SK-N-SH treated with all-trans-retinoic acid at 6 μM for 48 hours (cell line): ENCODE measurements around the gene SKI.

Experiments used
- ATAC-seq: fragments of 200-7000 bp; cut with Tn5 transposase; 3 replicates; pipeline ENCODE4 v1.9.1; 2020; ENCODE audit warnings: mild to moderate bottlenecking, moderate library complexity
- ARNTL ChIP-seq: fragments of 450-650 bp; formaldehyde crosslinking; IDR thresholded peaks from 2 replicates; pipeline ENCODE4 v1.5.0; 2020; ENCODE audit warnings: low read depth, mild to moderate bottlenecking, moderate library complexity, borderline replicate concordance
- BACH2 ChIP-seq: fragments of 250-450 bp; sonication (Bioruptor Pico); IDR thresholded peaks from 2 replicates; pipeline ENCODE4 v1.9.0; 2021; ENCODE audit warnings: mild to moderate bottlenecking, borderline replicate concordance
- CSDC2 ChIP-seq: fragments of 250-450 bp; sonication (Bioruptor Pico); IDR thresholded peaks from 2 replicates; pipeline ENCODE4 v1.5.0; 2020; ENCODE audit warnings: mild to moderate bottlenecking, moderate library complexity
- GLIS3 ChIP-seq: fragments of 250-450 bp; sonication (Bioruptor Pico); IDR thresholded peaks from 2 replicates; pipeline ENCODE4 v1.5.0; 2020; ENCODE audit warnings: mild to moderate bottlenecking, moderate library complexity
- ISL1 ChIP-seq: fragments of 250-450 bp; sonication (Bioruptor Pico); IDR thresholded peaks from 2 replicates; pipeline ENCODE4 v2.1.2; 2022; ENCODE audit warnings: mild to moderate bottlenecking, moderate library complexity
- OSR1 ChIP-seq: fragments of 250-450 bp; sonication (Bioruptor Pico); IDR thresholded peaks from 2 replicates; pipeline ENCODE4 v1.8.0; 2022; ENCODE audit warnings: moderate library complexity, mild to moderate bottlenecking, inconsistent platforms
- PPARA ChIP-seq: fragments of 250-450 bp; sonication (Bioruptor Pico); IDR thresholded peaks from 2 replicates; pipeline ENCODE4 v1.5.0; 2020; ENCODE audit warnings: mild to moderate bottlenecking, borderline replicate concordance
- SNAI2 ChIP-seq: fragments of 250-450 bp; sonication (Bioruptor Pico); IDR thresholded peaks from 2 replicates; pipeline ENCODE4 v1.5.0; 2020; ENCODE audit warnings: mild to moderate bottlenecking, moderate library complexity
- TCF4 ChIP-seq: fragments of 250-450 bp; sonication (Bioruptor Pico); IDR thresholded peaks from 2 replicates; pipeline ENCODE4 v1.8.0; 2021; ENCODE audit warnings: mild to moderate bottlenecking, moderate library complexity, borderline replicate concordance
- TOX ChIP-seq: fragments of 250-450 bp; sonication (Bioruptor Pico); IDR thresholded peaks from 2 replicates; pipeline ENCODE4 v1.8.0; 2021; ENCODE audit warnings: mild to moderate bottlenecking, moderate library complexity, borderline replicate concordance
- ZFP3 ChIP-seq: fragments of 250-450 bp; sonication (Bioruptor Pico); IDR thresholded peaks from 2 replicates; pipeline ENCODE4 v1.5.0; 2020; ENCODE audit warnings: mild to moderate bottlenecking, moderate library complexity
- ZFP30 ChIP-seq: fragments of 450-650 bp; formaldehyde crosslinking; IDR thresholded peaks from 2 replicates; pipeline ENCODE4 v1.5.0; 2022; ENCODE audit warnings: mild to moderate bottlenecking, moderate library complexity
- ZNF565 ChIP-seq: fragments of 450-650 bp; formaldehyde crosslinking; conservative IDR thresholded peaks from 2 replicates; pipeline ENCODE4 v1.5.0; 2020; ENCODE audit warnings: low read depth, mild to moderate bottlenecking, moderate library complexity
- ZNF70 ChIP-seq: fragments of 450-650 bp; formaldehyde crosslinking; IDR thresholded peaks from 2 replicates; pipeline ENCODE4 v1.5.0; 2020; ENCODE audit warnings: mild to moderate bottlenecking, moderate library complexity
- ZNF8 ChIP-seq: fragments of 450-650 bp; formaldehyde crosslinking; IDR thresholded peaks from 2 replicates; pipeline ENCODE4 v1.5.0; 2020; ENCODE audit warnings: mild to moderate bottlenecking, moderate library complexity
- TF ChIP-seq, protein P1 (sequence below): fragments of 250-450 bp; sonication (Bioruptor Pico); IDR thresholded peaks from 2 replicates; pipeline ENCODE4 v1.8.0; 2020; ENCODE audit warnings: mild to moderate bottlenecking, moderate library complexity, borderline replicate concordance
- TF ChIP-seq, protein P2 (sequence below): fragments of 250-450 bp; sonication (Bioruptor Pico); IDR thresholded peaks from 2 replicates; pipeline ENCODE4 v1.8.0; 2021; ENCODE audit warnings: low read depth, mild to moderate bottlenecking, moderate library complexity, borderline replicate concordance
- TF ChIP-seq, protein P3 (sequence below): fragments of 250-450 bp; sonication (Bioruptor Pico); IDR thresholded peaks from 2 replicates; pipeline ENCODE4 v1.5.1; 2020; ENCODE audit warnings: low read depth, mild to moderate bottlenecking, moderate library complexity
- TF ChIP-seq, protein P4 (sequence below): fragments of 250-450 bp; sonication (Bioruptor Pico); IDR thresholded peaks from 2 replicates; pipeline ENCODE4 v1.5.1; 2021; ENCODE audit warnings: mild to moderate bottlenecking, moderate library complexity

SKI gene

DNA sequence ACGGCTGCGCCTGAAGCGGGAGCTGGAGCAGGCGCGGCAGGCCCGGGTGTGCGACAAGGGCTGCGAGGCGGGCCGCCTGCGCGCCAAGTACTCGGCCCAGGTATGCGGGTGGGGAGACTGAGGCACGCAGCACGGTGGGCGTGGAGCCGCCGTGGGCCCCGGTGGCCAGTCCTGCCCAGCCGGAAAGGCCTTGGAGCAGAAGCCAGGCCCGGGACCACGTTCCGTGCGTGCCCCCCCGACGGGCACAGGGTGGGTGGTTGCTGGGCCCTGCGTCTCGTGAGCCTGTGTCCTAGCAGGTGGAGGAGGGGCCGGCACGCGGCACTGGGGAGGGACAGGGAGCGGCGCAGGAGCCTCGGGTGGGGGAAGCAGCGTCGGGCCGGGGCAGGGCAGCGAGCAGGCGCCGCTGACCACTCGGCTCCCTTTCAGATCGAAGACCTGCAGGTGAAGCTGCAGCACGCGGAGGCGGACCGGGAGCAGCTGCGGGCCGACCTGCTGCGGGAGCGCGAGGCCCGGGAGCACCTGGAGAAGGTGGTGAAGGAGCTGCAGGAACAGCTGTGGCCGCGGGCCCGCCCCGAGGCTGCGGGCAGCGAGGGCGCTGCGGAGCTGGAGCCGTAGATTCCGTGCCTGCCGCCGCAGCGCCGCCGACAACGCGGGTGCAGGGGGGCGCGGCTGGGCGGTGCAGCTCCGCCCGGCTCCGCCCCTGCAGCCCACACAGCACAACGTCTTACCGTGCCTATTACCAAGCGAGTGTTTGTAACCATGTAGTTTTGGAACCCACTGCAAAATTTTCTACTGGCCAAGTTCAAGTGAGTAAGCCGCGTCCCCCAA lies 78.2 kb downstream of the SKI start (continued):
- TF ChIP-seq, protein P1, sequence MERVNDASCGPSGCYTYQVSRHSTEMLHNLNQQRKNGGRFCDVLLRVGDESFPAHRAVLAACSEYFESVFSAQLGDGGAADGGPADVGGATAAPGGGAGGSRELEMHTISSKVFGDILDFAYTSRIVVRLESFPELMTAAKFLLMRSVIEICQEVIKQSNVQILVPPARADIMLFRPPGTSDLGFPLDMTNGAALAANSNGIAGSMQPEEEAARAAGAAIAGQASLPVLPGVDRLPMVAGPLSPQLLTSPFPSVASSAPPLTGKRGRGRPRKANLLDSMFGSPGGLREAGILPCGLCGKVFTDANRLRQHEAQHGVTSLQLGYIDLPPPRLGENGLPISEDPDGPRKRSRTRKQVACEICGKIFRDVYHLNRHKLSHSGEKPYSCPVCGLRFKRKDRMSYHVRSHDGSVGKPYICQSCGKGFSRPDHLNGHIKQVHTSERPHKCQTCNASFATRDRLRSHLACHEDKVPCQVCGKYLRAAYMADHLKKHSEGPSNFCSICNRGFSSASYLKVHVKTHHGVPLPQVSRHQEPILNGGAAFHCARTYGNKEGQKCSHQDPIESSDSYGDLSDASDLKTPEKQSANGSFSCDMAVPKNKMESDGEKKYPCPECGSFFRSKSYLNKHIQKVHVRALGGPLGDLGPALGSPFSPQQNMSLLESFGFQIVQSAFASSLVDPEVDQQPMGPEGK (CRISPR knock-in tag) = no peak
- no peak for TF ChIP-seq ZFP30 (CRISPR knock-in tag)
- no peak for TF ChIP-seq GLIS3 (CRISPR knock-in tag)
- no peak for TF ChIP-seq SNAI2 (CRISPR knock-in tag)
- no peak for TF ChIP-seq ARNTL
- no peak for TF ChIP-seq TCF4 (CRISPR knock-in tag)

DNA sequence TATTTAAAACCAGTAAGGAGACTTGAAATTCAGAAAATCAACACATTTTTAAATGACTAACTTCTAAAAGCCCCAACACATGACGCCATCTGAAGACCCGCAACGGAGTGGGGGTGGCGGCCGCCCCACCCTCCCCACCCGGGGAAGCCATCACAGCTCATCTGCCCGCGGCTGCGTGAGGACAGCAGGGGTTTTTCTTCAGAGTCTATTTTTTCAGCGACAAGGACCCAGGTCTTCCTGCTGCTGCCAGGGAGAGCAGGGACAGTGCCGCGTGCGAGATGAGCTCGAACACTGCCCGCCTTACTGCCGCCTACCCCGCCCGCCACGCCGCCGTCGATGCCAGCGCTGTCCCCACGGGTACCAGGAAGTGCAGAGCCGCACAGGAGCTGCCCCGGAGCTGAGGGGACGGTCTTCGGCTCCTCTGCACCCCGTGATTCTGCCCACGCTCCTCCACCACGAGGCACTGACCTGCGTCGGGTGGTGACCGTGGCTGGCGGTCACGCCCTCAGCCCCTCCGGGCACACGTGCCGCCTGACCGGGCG lies 79.0 kb downstream of the SKI start:
- no peak for ATAC-seq
- TF ChIP-seq TCF4 (CRISPR knock-in tag) (no peak), BACH2 (CRISPR knock-in tag) (no peak), SNAI2 (CRISPR knock-in tag) (no peak), TOX (CRISPR knock-in tag) (no peak), ZFP30 (CRISPR knock-in tag) (no peak), ZNF8 (CRISPR knock-in tag) (no peak), PPARA (CRISPR knock-in tag) (no peak)
- TF ChIP-seq, protein P2, sequence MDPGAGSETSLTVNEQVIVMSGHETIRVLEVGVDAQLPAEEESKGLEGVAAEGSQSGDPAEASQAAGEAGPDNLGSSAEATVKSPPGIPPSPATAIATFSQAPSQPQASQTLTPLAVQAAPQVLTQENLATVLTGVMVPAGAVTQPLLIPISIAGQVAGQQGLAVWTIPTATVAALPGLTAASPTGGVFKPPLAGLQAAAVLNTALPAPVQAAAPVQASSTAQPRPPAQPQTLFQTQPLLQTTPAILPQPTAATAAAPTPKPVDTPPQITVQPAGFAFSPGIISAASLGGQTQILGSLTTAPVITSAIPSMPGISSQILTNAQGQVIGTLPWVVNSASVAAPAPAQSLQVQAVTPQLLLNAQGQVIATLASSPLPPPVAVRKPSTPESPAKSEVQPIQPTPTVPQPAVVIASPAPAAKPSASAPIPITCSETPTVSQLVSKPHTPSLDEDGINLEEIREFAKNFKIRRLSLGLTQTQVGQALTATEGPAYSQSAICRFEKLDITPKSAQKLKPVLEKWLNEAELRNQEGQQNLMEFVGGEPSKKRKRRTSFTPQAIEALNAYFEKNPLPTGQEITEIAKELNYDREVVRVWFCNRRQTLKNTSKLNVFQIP (CRISPR knock-in tag) = no peak
- TF ChIP-seq, protein P3, sequence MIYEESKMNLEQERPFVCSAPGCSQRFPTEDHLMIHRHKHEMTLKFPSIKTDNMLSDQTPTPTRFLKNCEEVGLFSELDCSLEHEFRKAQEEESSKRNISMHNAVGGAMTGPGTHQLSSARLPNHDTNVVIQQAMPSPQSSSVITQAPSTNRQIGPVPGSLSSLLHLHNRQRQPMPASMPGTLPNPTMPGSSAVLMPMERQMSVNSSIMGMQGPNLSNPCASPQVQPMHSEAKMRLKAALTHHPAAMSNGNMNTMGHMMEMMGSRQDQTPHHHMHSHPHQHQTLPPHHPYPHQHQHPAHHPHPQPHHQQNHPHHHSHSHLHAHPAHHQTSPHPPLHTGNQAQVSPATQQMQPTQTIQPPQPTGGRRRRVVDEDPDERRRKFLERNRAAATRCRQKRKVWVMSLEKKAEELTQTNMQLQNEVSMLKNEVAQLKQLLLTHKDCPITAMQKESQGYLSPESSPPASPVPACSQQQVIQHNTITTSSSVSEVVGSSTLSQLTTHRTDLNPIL (CRISPR knock-in tag) = no peak
- TF ChIP-seq, protein P4, sequence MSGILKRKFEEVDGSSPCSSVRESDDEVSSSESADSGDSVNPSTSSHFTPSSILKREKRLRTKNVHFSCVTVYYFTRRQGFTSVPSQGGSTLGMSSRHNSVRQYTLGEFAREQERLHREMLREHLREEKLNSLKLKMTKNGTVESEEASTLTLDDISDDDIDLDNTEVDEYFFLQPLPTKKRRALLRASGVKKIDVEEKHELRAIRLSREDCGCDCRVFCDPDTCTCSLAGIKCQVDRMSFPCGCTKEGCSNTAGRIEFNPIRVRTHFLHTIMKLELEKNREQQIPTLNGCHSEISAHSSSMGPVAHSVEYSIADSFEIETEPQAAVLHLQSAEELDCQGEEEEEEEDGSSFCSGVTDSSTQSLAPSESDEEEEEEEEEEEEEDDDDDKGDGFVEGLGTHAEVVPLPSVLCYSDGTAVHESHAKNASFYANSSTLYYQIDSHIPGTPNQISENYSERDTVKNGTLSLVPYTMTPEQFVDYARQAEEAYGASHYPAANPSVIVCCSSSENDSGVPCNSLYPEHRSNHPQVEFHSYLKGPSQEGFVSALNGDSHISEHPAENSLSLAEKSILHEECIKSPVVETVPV (CRISPR knock-in tag) = no peak
- TF ChIP-seq, protein P1 (CRISPR knock-in tag) = no peak

DNA sequence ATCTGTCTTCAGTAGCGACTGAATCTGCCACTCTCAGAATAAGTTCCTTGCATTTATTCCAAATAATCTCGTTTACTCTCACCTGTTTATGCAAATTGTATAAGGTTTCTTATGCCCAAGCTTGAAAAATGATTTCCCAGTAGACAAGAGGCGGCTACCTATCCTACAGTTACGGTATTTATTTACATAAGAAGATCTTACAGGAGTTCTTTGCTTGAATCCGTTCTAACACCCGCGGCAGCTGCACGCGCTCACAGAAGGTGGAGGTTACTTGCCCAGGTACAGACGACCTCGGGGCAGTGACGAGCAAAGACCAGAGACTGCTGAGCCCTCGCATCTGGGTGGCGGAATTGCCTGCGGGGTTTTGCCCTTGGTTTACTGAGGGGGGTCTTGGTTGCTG lies 79.9 kb downstream of the SKI start:
- TF ChIP-seq SNAI2 (CRISPR knock-in tag) = no peak
- no peak for TF ChIP-seq ZNF565
- no peak for TF ChIP-seq TCF4 (CRISPR knock-in tag)
- TF ChIP-seq ISL1 (CRISPR knock-in tag) = no peak
- TF ChIP-seq ZFP3 (CRISPR knock-in tag) = no peak
- no peak for TF ChIP-seq BACH2 (CRISPR knock-in tag)
- TF ChIP-seq, protein P1 (CRISPR knock-in tag) = no peak
- no peak for TF ChIP-seq ARNTL
- TF ChIP-seq CSDC2 (CRISPR knock-in tag) = no peak
- TF ChIP-seq, protein P3 (CRISPR knock-in tag) = no peak
- no peak for TF ChIP-seq ZFP30 (CRISPR knock-in tag)
- no peak for TF ChIP-seq OSR1 (CRISPR knock-in tag)
- TF ChIP-seq GLIS3 (CRISPR knock-in tag) = no peak
- TF ChIP-seq, protein P2 (CRISPR knock-in tag) = no peak
- no peak for TF ChIP-seq ZNF70 (CRISPR knock-in tag)
- TF ChIP-seq, protein P4 (CRISPR knock-in tag) = no peak
- ATAC-seq = no peak
